CD14-positive monocyte (primary cell): ENCODE results near the gene CLCF1. TPM values are rescaled to one million over a fixed set of nuclear protein-coding genes. Genes with fewer than 3 reads are reported as not detected.

ENCODE experiments used
- DNase-seq, 3 donors: peaks; one replicate each; pipeline ENCODE4 v3.0.0-alpha.2; 2011 to 2022
- H2AFZ ChIP-seq: 2 replicates; pipeline ENCODE4 v1.6.0; 2012; ENCODE audit warnings: mild to moderate bottlenecking, low read depth, low read length, inconsistent platforms; ENCODE audit not compliant: insufficient read depth, poor library complexity, severe bottlenecking
- H3K27ac ChIP-seq, 2 donors: 1 replicate in 1 of 2; 2 replicates in 1 of 2; pipeline ENCODE4 v1.5.1; 2012 to 2013; ENCODE audit warnings: low read length in 2 of 2, control low read depth in 1 of 2, inconsistent platforms in 1 of 2, low read depth in 1 of 2, mild to moderate bottlenecking in 1 of 2
- H3K27me3 ChIP-seq, 2 donors: one replicate each; pipeline versions ENCODE4 v1.6.0 to v1.6.1; 2011 to 2013; ENCODE audit warnings: low read length in 2 of 2; ENCODE audit not compliant: control insufficient read depth in 2 of 2, insufficient read depth in 2 of 2
- H3K36me3 ChIP-seq, 2 donors: replicated peaks in 1 of 2; 1 replicate in 1 of 2; 2 replicates in 1 of 2; pipeline versions ENCODE4 v1.5.1 to v1.6.1; 2012 to 2013; ENCODE audit warnings: low read length in 2 of 2, control low read depth in 1 of 2, inconsistent platforms in 1 of 2, mild to moderate bottlenecking in 1 of 2; ENCODE audit not compliant: insufficient read depth in 2 of 2, control insufficient read depth in 1 of 2
- H3K4me1 ChIP-seq, 2 donors: 1 replicate in 1 of 2; 2 replicates in 1 of 2; pipeline versions ENCODE4 v1.5.1 to v1.6.1; 2012 to 2013; ENCODE audit warnings: low read length in 2 of 2, control low read depth in 1 of 2, inconsistent platforms in 1 of 2, mild to moderate bottlenecking in 1 of 2, moderate library complexity in 1 of 2; ENCODE audit not compliant: insufficient read depth in 2 of 2, control insufficient read depth in 1 of 2
- H3K4me2 ChIP-seq: replicated peaks from 2 replicates; pipeline ENCODE3; 2012; ENCODE audit warnings: low read length, moderate library complexity, mild to moderate bottlenecking; ENCODE audit not compliant: poor library complexity, severe bottlenecking; ENCODE audit errors: extremely low read depth
- H3K4me3 ChIP-seq, 3 experiments: fragments of 200-600 bp in 1 of 3; sonication (generic) in 1 of 3; replicated peaks in 1 of 3; 1 replicate in 2 of 3; 2 replicates in 1 of 3; pipeline ENCODE4 v1.5.1; 2011 to 2013; ENCODE audit warnings: low read length in 3 of 3, mild to moderate bottlenecking in 3 of 3, control low read depth in 2 of 3, low read depth in 2 of 3, inconsistent platforms in 1 of 3, moderate library complexity in 1 of 3
- H3K79me2 ChIP-seq: 2 replicates; pipeline ENCODE4 v1.6.0; 2012; ENCODE audit warnings: mild to moderate bottlenecking, control low read depth, inconsistent platforms, low read length, moderate library complexity; ENCODE audit not compliant: insufficient read depth
- H3K9ac ChIP-seq: 2 replicates; pipeline ENCODE4 v1.6.0; 2017; ENCODE audit warnings: low read length, mild to moderate bottlenecking; ENCODE audit not compliant: insufficient read depth, poor library complexity, severe bottlenecking
- H3K9me3 ChIP-seq, 2 donors: replicated peaks in 1 of 2; 1 replicate in 1 of 2; 2 replicates in 1 of 2; pipeline versions ENCODE4 v1.5.1 to v1.6.1; 2012 to 2013; ENCODE audit warnings: low read length in 2 of 2, control low read depth in 1 of 2; ENCODE audit not compliant: control insufficient read depth in 1 of 2, insufficient read depth in 1 of 2
- H4K20me1 ChIP-seq: 2 replicates; pipeline ENCODE4 v1.6.0; 2012; ENCODE audit warnings: mild to moderate bottlenecking, low read length, control low read depth, moderate library complexity; ENCODE audit not compliant: insufficient read depth
- H3K27ac Mint-ChIP-seq, 7 donors: one replicate each; pipeline ENCODE4 v1.8.0; 2020; ENCODE audit warnings: mild to moderate bottlenecking in 7 of 7, mixed read lengths in 7 of 7, moderate library complexity in 6 of 7, inconsistent platforms in 2 of 7
- H3K27me3 Mint-ChIP-seq, 3 donors: one replicate each; pipeline ENCODE4 v1.8.0; 2021 to 2022; ENCODE audit warnings: low read depth in 3 of 3, mild to moderate bottlenecking in 3 of 3, mixed read lengths in 3 of 3, moderate library complexity in 3 of 3, inconsistent platforms in 1 of 3
- H3K36me3 Mint-ChIP-seq, 2 donors: one replicate each; pipeline ENCODE4 v1.8.0; 2020; ENCODE audit warnings: mixed read lengths in 2 of 2, inconsistent platforms in 1 of 2, mild to moderate bottlenecking in 1 of 2
- H3K4me1 Mint-ChIP-seq: one replicate; pipeline ENCODE4 v1.8.0; 2020; ENCODE audit warnings: mild to moderate bottlenecking, mixed read lengths
- H3K4me3 Mint-ChIP-seq, 2 donors: one replicate each; pipeline ENCODE4 v1.8.0; 2020; ENCODE audit warnings: mild to moderate bottlenecking in 2 of 2, mixed read lengths in 2 of 2, moderate library complexity in 1 of 2
- H3K9me3 Mint-ChIP-seq, 7 donors: one replicate each; pipeline ENCODE4 v1.8.0; 2020 to 2022; ENCODE audit warnings: mixed read lengths in 7 of 7, mild to moderate bottlenecking in 6 of 7, moderate library complexity in 6 of 7, inconsistent platforms in 2 of 7
- CTCF ChIP-seq: fragments of 200-600 bp; IDR thresholded peaks from one replicate; pipeline ENCODE4 v1.8.0; 2022; ENCODE audit warnings: antibody characterized with exemption, mild to moderate bottlenecking
- WGBS: methylation state at CpG from one replicate; pipeline ENCODE4 v1.1.5; 2013; ENCODE audit warnings: missing lambda C conversion rate; ENCODE audit not compliant: insufficient coverage; 5-methylcytosine and 5-hydroxymethylcytosine counted together
- intact Hi-C, 2 donors: fragments of 100-400 bp; cut with micrococcal nuclease; formaldehyde crosslinking; loops; one replicate each; pipeline versions ENCODE4 v1.15.0 to v1.15.1; 2023
- polyA minus RNA-seq: library from RNA; depleted of rRNA, polyadenylated mRNA; stranded (reverse); fragments of >200 nt; gene quantifications from 2 replicates; pipeline ENCODE4 v1.2.3, GENCODE V29; 2012
- polyA plus RNA-seq, 3 donors: library from polyadenylated mRNA; depleted of rRNA in 1 of 3; unstranded in 2 of 3; stranded (reverse) in 1 of 3; fragments of 300-500 nt in 2 of 3; fragments of >200 nt in 1 of 3; fragmentation: Illumina TruSeq in 2 of 3; gene quantifications; 1 replicate in 2 of 3; 2 replicates in 1 of 3; pipeline ENCODE4 v1.2.3, GENCODE V29; 2012 to 2021
- total RNA-seq, 12 experiments: library from RNA in 1 of 12; stranded (reverse) in 1 of 12; fragments of 120-200 nt in 1 of 12; gene quantifications; one replicate each; pipeline ENCODE4 v1.2.4 and lab custom pipeline; 2013 to 2026; ENCODE audit warnings: mixed read lengths in 6 of 12, inconsistent platforms in 1 of 12

Gene CLCF1
- 1.8 TPM for total RNA-seq (2013)
- polyA plus RNA-seq = 10 to 100 TPM in 1 of 3 donors, under 1 TPM in 2; 0.44 to 14.8 (median 0.94) TPM
- polyA minus RNA-seq = 2.5 and 3.0 TPM in 2 replicates
- 1.7 to 15.2 (median 6.7) reads per million in 11 experiments for total RNA-seq (lab: John Stamatoyannopoulos, UW)

- Histone ChIP-seq H3K9me3 (no peaks in the 10 kb centered on the region), H3K36me3 (no peaks in the 10 kb centered on the region), H3K4me1 (peaks cover 44 to 57% of the 10 kb centered on the region in 2 donors), H4K20me1 (peaks cover 10% of the 10 kb centered on the region), H3K4me3 (peak within 1 kb of the TSS; percentile 37 to 82 (median 51)), H3K27ac (peak within 1 kb of the TSS; percentile 25 to 77), H3K79me2 (peaks cover 36% of the 10 kb centered on the region), H3K4me2 (peak within 1 kb of the TSS; percentile 93), H3K9ac (peak within 1 kb of the TSS; percentile 86), H2AFZ (peak within 1 kb of the TSS; percentile 50), H3K27me3 (no peaks in the 10 kb centered on the region)
- Mint-ChIP-seq H3K4me3 (peak within 1 kb of the TSS; percentile 88 to 92), H3K27ac (peak within 1 kb of the TSS; percentile 80 to 96 (median 94)), H3K36me3 (peaks cover 16 to 17% of the 10 kb centered on the region in 2 donors), H3K27me3 (peaks cover 10 to 23% (median 12%) of the 10 kb centered on the region in 3 donors), H3K4me1 (peaks cover 54% of the 10 kb centered on the region), H3K9me3 (peaks cover 0 to 2% (median 0%) of the 10 kb centered on the region in 7 donors)
- peak; percentile 22 to 39 (median 39) for DNase-seq
- under 1% methylated on average over 71 of the region's 76 CpGs for WGBS
- intact Hi-C loops = loop anchor here in 1 of 2 donors (5.0 kb wide), 1 partner anchor 101 kb away; no protein-coding TSS in a partner anchor
- no peak for TF ChIP-seq CTCF
These were observed at the start of gene CLCF1 for GRCh38 chr11:67372993-67373647. Gene CLCF1 (minus strand): TSS chr11:67373598. CDS start chr11:67373539, 59 bp downstream.

DNA sequence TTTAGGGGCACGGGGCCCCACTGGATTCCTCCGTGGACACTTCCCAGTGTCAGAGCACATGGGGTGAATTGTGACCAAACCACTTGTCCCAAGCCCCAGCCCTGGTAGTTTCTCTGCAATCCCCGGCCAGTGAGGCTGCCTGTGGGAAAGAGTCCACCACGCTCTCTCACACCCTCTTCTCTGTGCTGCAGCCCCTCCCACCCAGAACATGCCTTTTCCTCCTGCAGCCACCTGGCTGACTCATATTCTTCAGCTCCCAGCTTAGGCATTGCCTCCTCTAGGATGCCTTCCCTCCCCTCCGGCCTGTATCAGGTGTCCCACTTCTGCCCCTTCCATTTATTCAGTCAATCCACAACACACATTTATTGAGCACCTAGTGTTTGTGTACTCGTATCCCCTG, 49.5 kb upstream of the CLCF1 start:
- no peak overlapping the region for H3K4me3 ChIP-seq
- no peak overlapping the region for H3K4me2 ChIP-seq
- H4K20me1 ChIP-seq = no peaks in the 10 kb centered on the region
- Mint-ChIP-seq H3K4me1 (peaks cover 24% of the 10 kb centered on the region), H3K36me3 (no peaks in the 10 kb centered on the region), H3K27ac (no peak overlapping the region), H3K9me3 (peaks cover 0 to 2% (median 0%) of the 10 kb centered on the region in 7 donors), H3K27me3 (peaks cover 15 to 26% (median 26%) of the 10 kb centered on the region in 3 donors), H3K4me3 (peak overlapping the region in 1 of 2 donors; percentile 12)
- H3K27me3 ChIP-seq = peaks cover 0 to 23% of the 10 kb centered on the region in 2 donors
- WGBS = 80% methylated on average over 6 of the region's 6 CpGs
- H3K9me3 ChIP-seq = no peaks in the 10 kb centered on the region
- no peak overlapping the region for H3K9ac ChIP-seq
- H2AFZ ChIP-seq = no peak overlapping the region
- no peak for DNase-seq
- H3K27ac ChIP-seq = no peak overlapping the region
- no peaks in the 10 kb centered on the region for H3K36me3 ChIP-seq
- TF ChIP-seq CTCF = no peak
- intact Hi-C loops = no loop called here
- H3K79me2 ChIP-seq = no peaks in the 10 kb centered on the region
- peaks cover 27 to 43% of the 10 kb centered on the region in 2 donors for H3K4me1 ChIP-seq
